22Rv1 (cell line): ENCODE measurements around the gene SLX4.

Experiments used
- CTCF ChIP-seq: fragments of 450-650 bp; IDR thresholded peaks from 2 replicates; pipeline ENCODE4 v1.5.1; 2017; ENCODE audit warnings: mild to moderate bottlenecking
- ZFX ChIP-seq: fragments of 450-650 bp; IDR thresholded peaks from 2 replicates; pipeline ENCODE4 v1.6.1; 2017; ENCODE audit warnings: antibody characterized with exemption, borderline replicate concordance

- no peak for TF ChIP-seq CTCF
- TF ChIP-seq ZFX = no peak
Observed at GRCh38 chr16:3602320-3602653, 9.1 kb downstream of the SLX4 start.
